ENCODE measurements around the gene ACTL10.
"Not testable (repeated sequence)": the region's sequence is repeated elsewhere in the genome, so short reads cannot be mapped to it uniquely, and the experiment has no call there.

Gene ACTL10

GRCh38 chr20:33693741-33694638 lies 27.2 kb downstream of the ACTL10 start:
- no peak for TF ChIP-seq CTCF (conservative IDR thresholded peaks at IDR 0.05; ENCODE audit: low read depth)
- ChIA-PET CTCF (interaction anchor here (0.6 to 1.0 kb wide), 3 partner anchors 9 to 1390 kb away, joined by 3 read pairs; no protein-coding TSS in a partner anchor), POLR2A (ENCODE audit: low non-redundant PET) (no interaction called here)
- no peak overlapping the region for H3K27ac ChIP-seq
- no peak for DNase-seq (ENCODE audit: low spot score)

GRCh38 chr20:33694639-33695012 lies 27.9 kb downstream of the ACTL10 start:
- TF ChIP-seq CTCF (conservative IDR thresholded peaks at IDR 0.05; ENCODE audit: low read depth), result no peak
- H3K27ac ChIP-seq, result no peak overlapping the region
- CTCF ChIA-PET, result interaction anchor here (0.6 kb wide), 1 partner anchor 1389 kb away, joined by 3 read pairs; no protein-coding TSS in a partner anchor
- DNase-seq (ENCODE audit: low spot score), result no peak
- POLR2A ChIA-PET (ENCODE audit: low non-redundant PET), result no interaction called here

- ChIA-PET POLR2A (ENCODE audit: low non-redundant PET) (interaction anchor here (0.6 kb wide), 1 partner anchor 296 kb away, joined by 3 read pairs; no protein-coding TSS in a partner anchor), CTCF (no interaction called here)
- no peak for DNase-seq (ENCODE audit: low spot score)
Observed at GRCh38 chr20:33696448-33696847, 29.7 kb downstream of the ACTL10 start.

GRCh38 chr20:33697129-33697528 lies 30.4 kb downstream of the ACTL10 start:
- H3K27ac ChIP-seq, result no peak overlapping the region
- DNase-seq (ENCODE audit: low spot score), result no peak
- ChIA-PET CTCF (interaction anchor here (0.7 kb wide), 2 partner anchors 248 to 1529 kb away, joined by 3 read pairs; no protein-coding TSS in a partner anchor), POLR2A (ENCODE audit: low non-redundant PET) (interaction anchor here (0.6 kb wide), 2 partner anchors 204 to 296 kb away, joined by 3 to 4 read pairs; no protein-coding TSS in a partner anchor)
- no peak for TF ChIP-seq CTCF (conservative IDR thresholded peaks at IDR 0.05; ENCODE audit: low read depth)

More at GRCh38 chr20:33696448-33696847, 29.7 kb downstream of the ACTL10 start:
- H3K27ac ChIP-seq, result no peak overlapping the region
- no peak for TF ChIP-seq CTCF (conservative IDR thresholded peaks at IDR 0.05; ENCODE audit: low read depth)

- CTCF ChIA-PET; POLR2A ChIA-PET (ENCODE audit: low non-redundant PET); H3K27ac ChIP-seq; DNase-seq (ENCODE audit: low spot score): not testable (repeated sequence)
Observed at GRCh38 chr20:33698966-33699365, 32.2 kb downstream of the ACTL10 start.

GRCh38 chr20:33700696-33701441 lies 34.1 kb downstream of the ACTL10 start:
- DNase-seq (ENCODE audit: low spot score); POLR2A ChIA-PET (ENCODE audit: low non-redundant PET); CTCF ChIA-PET; H3K27ac ChIP-seq: not testable (repeated sequence)

GRCh38 chr20:33701629-33702450 lies 35.1 kb downstream of the ACTL10 start:
- ChIA-PET POLR2A (ENCODE audit: low non-redundant PET) (no interaction called here), CTCF (no interaction called here)
- H3K27ac ChIP-seq, result no peak overlapping the region
- DNase-seq (ENCODE audit: low spot score), result no peak
- TF ChIP-seq CTCF (conservative IDR thresholded peaks at IDR 0.05; ENCODE audit: low read depth), result no peak
